ENCODE results near the gene PIGT. TPM values are rescaled to one million over a fixed set of nuclear protein-coding genes. Genes with fewer than 3 reads are reported as not detected.

PIGT gene
- total and polyA plus RNA-seq, 2 experiments from 2014 or later: 48.4 to 63.1 TPM

DNA sequence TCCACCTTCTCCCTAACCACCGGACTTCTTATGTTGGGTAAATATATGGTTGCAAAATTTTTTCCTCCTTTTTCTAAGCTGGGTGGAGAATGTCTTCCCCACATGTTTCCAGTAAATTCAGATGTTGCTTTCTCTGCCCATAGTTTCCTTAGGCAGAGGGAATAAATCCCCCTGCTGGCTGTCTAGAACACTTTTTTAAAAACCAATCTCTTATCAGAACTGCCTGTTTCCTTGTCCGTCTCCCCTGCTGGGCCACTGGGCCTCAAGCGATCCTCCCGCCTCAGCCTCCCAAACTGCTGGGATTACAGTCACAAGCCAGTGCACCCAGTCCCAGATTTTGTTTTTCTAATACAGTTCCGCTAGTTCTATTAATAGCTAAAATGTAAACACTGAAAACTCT is 43.7 kb downstream of the PIGT start:
- H3K79me2 ChIP-seq (replicated peaks; ENCODE audit: insufficient read depth): no peaks in the 10 kb centered on the region
- no peak overlapping the region for H3K4me3 Mint-ChIP-seq
- no peaks in the 10 kb centered on the region for H4K20me1 ChIP-seq (replicated peaks; ENCODE audit: insufficient read depth)
- no peaks in the 10 kb centered on the region for H3K27me3 ChIP-seq (ENCODE audit: insufficient read depth)
- no peak overlapping the region for H2AFZ ChIP-seq
- no peaks in the 10 kb centered on the region for H3K36me3 ChIP-seq (ENCODE audit: insufficient read depth)
- H3K4me3 ChIP-seq: no peak overlapping the region
- H3K4me2 ChIP-seq: no peak overlapping the region
- H3K27ac Mint-ChIP-seq: no peak overlapping the region
- no peak for ATAC-seq
- no peak for DNase-seq (ENCODE audit: low spot score)
- no peaks in the 10 kb centered on the region for H3K9me3 Mint-ChIP-seq
- no peaks in the 10 kb centered on the region for H3K4me1 Mint-ChIP-seq
- no peaks in the 10 kb centered on the region for H3K4me1 ChIP-seq (ENCODE audit: insufficient read depth)
- no peak for TF ChIP-seq ZNF331 (CRISPR knock-in tag; IDR thresholded peaks at IDR 0.05; ENCODE audit: low read depth)
- TF ChIP-seq, protein P1, sequence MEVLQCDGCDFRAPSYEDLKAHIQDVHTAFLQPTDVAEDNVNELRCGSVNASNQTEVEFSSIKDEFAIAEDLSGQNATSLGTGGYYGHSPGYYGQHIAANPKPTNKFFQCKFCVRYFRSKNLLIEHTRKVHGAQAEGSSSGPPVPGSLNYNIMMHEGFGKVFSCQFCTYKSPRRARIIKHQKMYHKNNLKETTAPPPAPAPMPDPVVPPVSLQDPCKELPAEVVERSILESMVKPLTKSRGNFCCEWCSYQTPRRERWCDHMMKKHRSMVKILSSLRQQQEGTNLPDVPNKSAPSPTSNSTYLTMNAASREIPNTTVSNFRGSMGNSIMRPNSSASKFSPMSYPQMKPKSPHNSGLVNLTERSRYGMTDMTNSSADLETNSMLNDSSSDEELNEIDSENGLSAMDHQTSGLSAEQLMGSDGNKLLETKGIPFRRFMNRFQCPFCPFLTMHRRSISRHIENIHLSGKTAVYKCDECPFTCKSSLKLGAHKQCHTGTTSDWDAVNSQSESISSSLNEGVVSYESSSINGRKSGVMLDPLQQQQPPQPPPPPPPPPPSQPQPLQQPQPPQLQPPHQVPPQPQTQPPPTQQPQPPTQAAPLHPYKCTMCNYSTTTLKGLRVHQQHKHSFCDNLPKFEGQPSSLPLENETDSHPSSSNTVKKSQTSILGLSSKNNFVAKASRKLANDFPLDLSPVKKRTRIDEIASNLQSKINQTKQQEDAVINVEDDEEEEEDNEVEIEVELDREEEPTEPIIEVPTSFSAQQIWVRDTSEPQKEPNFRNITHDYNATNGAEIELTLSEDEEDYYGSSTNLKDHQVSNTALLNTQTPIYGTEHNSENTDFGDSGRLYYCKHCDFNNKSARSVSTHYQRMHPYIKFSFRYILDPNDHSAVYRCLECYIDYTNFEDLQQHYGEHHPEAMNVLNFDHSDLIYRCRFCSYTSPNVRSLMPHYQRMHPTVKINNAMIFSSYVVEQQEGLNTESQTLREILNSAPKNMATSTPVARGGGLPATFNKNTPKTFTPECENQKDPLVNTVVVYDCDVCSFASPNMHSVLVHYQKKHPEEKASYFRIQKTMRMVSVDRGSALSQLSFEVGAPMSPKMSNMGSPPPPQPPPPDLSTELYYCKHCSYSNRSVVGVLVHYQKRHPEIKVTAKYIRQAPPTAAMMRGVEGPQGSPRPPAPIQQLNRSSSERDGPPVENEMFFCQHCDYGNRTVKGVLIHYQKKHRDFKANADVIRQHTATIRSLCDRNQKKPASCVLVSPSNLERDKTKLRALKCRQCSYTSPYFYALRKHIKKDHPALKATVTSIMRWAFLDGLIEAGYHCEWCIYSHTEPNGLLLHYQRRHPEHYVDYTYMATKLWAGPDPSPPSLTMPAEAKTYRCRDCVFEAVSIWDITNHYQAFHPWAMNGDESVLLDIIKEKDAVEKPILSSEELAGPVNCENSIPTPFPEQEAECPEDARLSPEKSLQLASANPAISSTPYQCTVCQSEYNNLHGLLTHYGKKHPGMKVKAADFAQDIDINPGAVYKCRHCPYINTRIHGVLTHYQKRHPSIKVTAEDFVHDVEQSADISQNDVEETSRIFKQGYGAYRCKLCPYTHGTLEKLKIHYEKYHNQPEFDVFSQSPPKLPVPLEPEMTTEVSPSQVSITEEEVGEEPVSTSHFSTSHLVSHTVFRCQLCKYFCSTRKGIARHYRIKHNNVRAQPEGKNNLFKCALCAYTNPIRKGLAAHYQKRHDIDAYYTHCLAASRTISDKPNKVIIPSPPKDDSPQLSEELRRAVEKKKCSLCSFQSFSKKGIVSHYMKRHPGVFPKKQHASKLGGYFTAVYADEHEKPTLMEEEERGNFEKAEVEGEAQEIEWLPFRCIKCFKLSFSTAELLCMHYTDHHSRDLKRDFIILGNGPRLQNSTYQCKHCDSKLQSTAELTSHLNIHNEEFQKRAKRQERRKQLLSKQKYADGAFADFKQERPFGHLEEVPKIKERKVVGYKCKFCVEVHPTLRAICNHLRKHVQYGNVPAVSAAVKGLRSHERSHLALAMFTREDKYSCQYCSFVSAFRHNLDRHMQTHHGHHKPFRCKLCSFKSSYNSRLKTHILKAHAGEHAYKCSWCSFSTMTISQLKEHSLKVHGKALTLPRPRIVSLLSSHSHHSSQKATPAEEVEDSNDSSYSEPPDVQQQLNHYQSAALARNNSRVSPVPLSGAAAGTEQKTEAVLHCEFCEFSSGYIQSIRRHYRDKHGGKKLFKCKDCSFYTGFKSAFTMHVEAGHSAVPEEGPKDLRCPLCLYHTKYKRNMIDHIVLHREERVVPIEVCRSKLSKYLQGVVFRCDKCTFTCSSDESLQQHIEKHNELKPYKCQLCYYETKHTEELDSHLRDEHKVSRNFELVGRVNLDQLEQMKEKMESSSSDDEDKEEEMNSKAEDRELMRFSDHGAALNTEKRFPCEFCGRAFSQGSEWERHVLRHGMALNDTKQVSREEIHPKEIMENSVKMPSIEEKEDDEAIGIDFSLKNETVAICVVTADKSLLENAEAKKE (CRISPR knock-in tag; IDR thresholded peaks at IDR 0.05): no peak
- TF ChIP-seq EZH2phosphoT487 (IDR thresholded peaks at IDR 0.05; ENCODE audit: unreplicated experiment): no peak
- no peak for TF ChIP-seq ZNF114 (CRISPR knock-in tag; IDR thresholded peaks at IDR 0.05)
- no peak for TF ChIP-seq POLR2AphosphoS5 (IDR thresholded peaks at IDR 0.05; ENCODE audit: low read depth)
- TF ChIP-seq STAT1 (IDR thresholded peaks at IDR 0.05; ENCODE audit: unreplicated experiment): no peak
- H3K27ac ChIP-seq (ENCODE audit: low read depth): no peak overlapping the region
- no peaks in the 10 kb centered on the region for H3K27me3 Mint-ChIP-seq (ENCODE audit: insufficient read depth, low read depth, poor library complexity)
- H3F3A ChIP-seq (replicated peaks; ENCODE audit: low read depth): no peaks in the 10 kb centered on the region
- H3K9me2 ChIP-seq (ENCODE audit: insufficient read depth): no peaks in the 10 kb centered on the region
- no peaks in the 10 kb centered on the region for H3K36me3 Mint-ChIP-seq (ENCODE audit: low read depth)

DNA sequence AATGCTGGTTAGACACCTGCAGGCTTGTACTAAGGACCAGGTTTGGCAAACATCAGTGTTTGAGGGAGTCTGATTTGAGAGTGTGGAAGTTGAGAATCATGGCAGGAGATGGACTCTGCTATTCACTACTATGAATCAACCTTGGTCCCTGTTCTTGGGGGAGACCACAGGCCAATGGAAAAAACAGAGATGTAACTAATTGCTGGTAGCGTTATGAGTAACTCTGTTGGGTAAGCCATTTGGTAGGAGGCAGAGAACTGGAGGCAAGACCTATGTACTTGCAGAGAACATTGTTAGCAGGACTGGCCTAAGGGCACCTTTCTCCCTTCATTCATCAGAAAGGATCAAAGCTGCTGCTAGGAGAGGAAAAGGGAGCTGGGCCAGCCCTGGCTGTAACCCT is 45.3 kb downstream of the PIGT start:
- H3K27me3 ChIP-seq (ENCODE audit: insufficient read depth): no peaks in the 10 kb centered on the region
- Mint-ChIP-seq H3K27me3 (ENCODE audit: insufficient read depth, low read depth, poor library complexity) (no peaks in the 10 kb centered on the region), H3K4me1 (peaks cover 4% of the 10 kb centered on the region; the same call in 2 of the 3 replicates), H3K9me3 (no peaks in the 10 kb centered on the region), H3K4me3 (no peak overlapping the region), H3K36me3 (ENCODE audit: low read depth) (no peaks in the 10 kb centered on the region), H3K27ac (no peak overlapping the region)
- no peaks in the 10 kb centered on the region for H4K20me1 ChIP-seq (replicated peaks; ENCODE audit: insufficient read depth)
- ATAC-seq (no peak), DNase-seq (ENCODE audit: low spot score) (no peak)
- no peaks in the 10 kb centered on the region for H3K79me2 ChIP-seq (replicated peaks; ENCODE audit: insufficient read depth)
- no peaks in the 10 kb centered on the region for H3K36me3 ChIP-seq (ENCODE audit: insufficient read depth)
- no peak overlapping the region for H3K4me3 ChIP-seq
- H3K9me2 ChIP-seq (ENCODE audit: insufficient read depth): no peaks in the 10 kb centered on the region
- 0 out of 2 replicates have a peak, but pooled peaks cover 4% of the 10 kb centered on the region for H3K4me1 ChIP-seq (ENCODE audit: insufficient read depth)
- no peak overlapping the region for H3K4me2 ChIP-seq
- H2AFZ ChIP-seq: no peak overlapping the region
- no peak for TF ChIP-seq ZNF114 (CRISPR knock-in tag; IDR thresholded peaks at IDR 0.05)
- no peak for TF ChIP-seq CREB1 (CRISPR knock-in tag; IDR thresholded peaks at IDR 0.05; ENCODE audit: low read depth)
- TF ChIP-seq, protein P2, sequence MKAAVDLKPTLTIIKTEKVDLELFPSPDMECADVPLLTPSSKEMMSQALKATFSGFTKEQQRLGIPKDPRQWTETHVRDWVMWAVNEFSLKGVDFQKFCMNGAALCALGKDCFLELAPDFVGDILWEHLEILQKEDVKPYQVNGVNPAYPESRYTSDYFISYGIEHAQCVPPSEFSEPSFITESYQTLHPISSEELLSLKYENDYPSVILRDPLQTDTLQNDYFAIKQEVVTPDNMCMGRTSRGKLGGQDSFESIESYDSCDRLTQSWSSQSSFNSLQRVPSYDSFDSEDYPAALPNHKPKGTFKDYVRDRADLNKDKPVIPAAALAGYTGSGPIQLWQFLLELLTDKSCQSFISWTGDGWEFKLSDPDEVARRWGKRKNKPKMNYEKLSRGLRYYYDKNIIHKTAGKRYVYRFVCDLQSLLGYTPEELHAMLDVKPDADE (IDR thresholded peaks at IDR 0.05): no peak
- H3K27ac ChIP-seq (ENCODE audit: low read depth): no peak overlapping the region
- H3F3A ChIP-seq (replicated peaks; ENCODE audit: low read depth): no peaks in the 10 kb centered on the region

All from GM23338 (cell line).